OCI-LY3 (cell line): ENCODE data around the gene GRAMD4.

Experiments
- H2AFZ ChIP-seq: fragments of 200-600, 300-600 bp; shearing (Covaris generic); 2 replicates; pipeline ENCODE4 v1.6.0; 2014; ENCODE audit warnings: antibody characterized with exemption, low read depth, low read length
- H3K27ac ChIP-seq: fragments of 200-600, 300-600 bp; sonication (generic); 2 replicates; pipeline ENCODE4 v1.5.1; 2014; ENCODE audit warnings: mild to moderate bottlenecking, low read length, moderate library complexity, mixed read lengths
- H3K27me3 ChIP-seq: fragments of 200-600, 300-600 bp; sonication (generic); 2 replicates; pipeline ENCODE4 v1.6.1; 2014; ENCODE audit warnings: low read depth, low read length, mixed read lengths
- H3K36me3 ChIP-seq: fragments of 200-600, 300-600 bp; sonication (generic); replicated peaks from 2 replicates; pipeline ENCODE3; 2014; ENCODE audit warnings: low read depth, low read length, mixed read lengths
- H3K4me1 ChIP-seq: fragments of 300-600, 200-600 bp; sonication (generic); 2 replicates; pipeline ENCODE4 v1.6.1; 2014; ENCODE audit warnings: low read length, mixed read lengths
- H3K4me2 ChIP-seq: fragments of 200-600, 300-600 bp; sonication (generic); 2 replicates; pipeline ENCODE4 v1.6.1; 2014; ENCODE audit warnings: low read length, mixed read lengths
- H3K4me3 ChIP-seq: fragments of 300-600, 200-600 bp; sonication (generic); 2 replicates; pipeline ENCODE4 v1.5.1; 2014; ENCODE audit warnings: antibody characterized with exemption, mild to moderate bottlenecking, low read length, moderate library complexity
- H3K79me2 ChIP-seq: fragments of 300-600, 200-600 bp; shearing (Covaris generic); 2 replicates; pipeline ENCODE4 v1.6.1; 2014; ENCODE audit warnings: mild to moderate bottlenecking, low read length, mixed read lengths
- H3K9ac ChIP-seq: fragments of 300-600, 200-600 bp; shearing (Covaris generic); 2 replicates; pipeline ENCODE4 v1.6.0; 2014; ENCODE audit warnings: mild to moderate bottlenecking, low read length, moderate library complexity
- H3K9me3 ChIP-seq: fragments of 200-600, 300-600 bp; shearing (Covaris generic); 2 replicates; pipeline ENCODE4 v1.6.1; 2014; ENCODE audit warnings: low read length, mixed read lengths; ENCODE audit not compliant: insufficient read depth
- H4K20me1 ChIP-seq: fragments of 200-600, 300-600 bp; sonication (generic); 2 replicates; pipeline ENCODE4 v1.6.1; 2016; ENCODE audit warnings: low read length, mixed read lengths; ENCODE audit not compliant: insufficient read depth
- EZH2phosphoT487 ChIP-seq: fragments of 200-600 bp; shearing (Covaris generic); IDR thresholded peaks from 2 replicates; pipeline ENCODE4 v1.6.1; 2018; ENCODE audit warnings: antibody characterized with exemption, mixed run types, low read depth
- TF ChIP-seq, protein P1 (sequence below): fragments of 200-600, 300-600 bp; sonication (generic); IDR thresholded peaks from 2 replicates; pipeline ENCODE4 v1.5.1; 2014; ENCODE audit warnings: antibody characterized with exemption, low read length, low read depth

GRAMD4 gene

DNA sequence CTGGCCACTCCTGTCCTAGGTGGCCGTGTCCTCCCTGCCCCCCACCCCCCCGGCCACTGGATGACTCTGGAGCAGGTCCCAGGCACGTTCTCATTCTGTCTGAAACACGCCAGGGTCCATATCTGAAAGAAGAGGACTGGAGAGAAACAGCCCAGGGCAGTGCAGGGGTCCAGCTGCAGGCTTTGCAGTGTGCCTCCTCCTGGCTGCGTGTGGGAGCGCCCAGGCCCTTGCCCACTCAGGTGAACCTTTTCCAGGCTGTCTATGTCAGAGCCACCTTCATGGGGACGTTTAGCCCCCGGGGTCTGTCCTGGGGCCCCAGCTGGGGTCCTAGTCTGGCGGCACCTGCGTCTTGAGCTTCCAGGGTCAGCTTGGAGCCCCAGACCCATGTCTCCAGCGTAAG, 15.6 kb downstream of the GRAMD4 start:
- Histone ChIP-seq H3K79me2 (no peaks in the 10 kb centered on the region; the same call in 1 of the 2 replicates), H3K36me3 (peaks cover 16% of the 10 kb centered on the region)

DNA sequence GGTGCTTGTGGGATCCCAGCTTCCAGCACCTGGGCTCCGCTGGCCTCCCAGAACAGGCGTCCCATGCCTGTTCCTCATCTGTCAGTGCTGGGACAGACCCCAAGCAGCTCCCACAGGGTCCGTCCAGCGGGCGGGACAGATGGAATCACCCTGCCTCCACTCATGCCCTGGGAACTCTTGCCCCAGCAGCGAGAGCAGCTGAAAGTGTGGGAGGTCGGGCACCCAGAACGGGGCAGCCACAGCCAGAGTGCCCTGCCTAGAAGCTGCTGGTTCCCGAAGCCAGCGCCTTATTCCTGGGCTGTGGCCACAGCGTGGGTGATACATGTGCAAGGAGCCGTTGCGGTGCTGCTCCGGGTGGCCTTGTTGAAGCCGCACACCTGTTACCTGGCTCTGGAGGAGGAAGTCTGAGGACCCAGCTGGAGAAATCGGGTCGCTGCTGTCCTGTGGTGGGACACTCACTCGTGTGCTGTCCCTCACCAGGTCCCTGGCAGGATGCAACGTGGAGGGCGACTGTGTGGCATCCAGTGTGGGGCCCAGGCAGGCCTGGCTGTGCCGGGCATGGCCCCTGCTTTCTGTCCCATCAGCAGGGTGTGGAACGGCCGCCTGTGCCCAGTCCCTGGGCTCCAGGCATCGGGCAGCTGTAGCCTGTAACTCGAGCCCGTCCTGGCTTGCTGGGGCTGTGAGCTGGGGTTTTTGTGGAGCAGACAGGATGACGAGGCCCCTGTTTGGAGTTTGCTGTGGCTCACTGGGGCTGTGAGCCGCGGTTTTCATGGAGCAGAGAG, 16.2 kb downstream of the GRAMD4 start:
- Histone ChIP-seq H3K27ac (no peak overlapping the region), H3K4me3 (no peak overlapping the region), H3K9ac (no peak overlapping the region), H3K9me3 (no peaks in the 10 kb centered on the region), H2AFZ (no peak overlapping the region), H3K36me3 (peaks cover 16% of the 10 kb centered on the region), H3K4me2 (no peak overlapping the region), H3K79me2 (no peaks in the 10 kb centered on the region; the same call in 1 of the 2 replicates), H3K4me1 (no peaks in the 10 kb centered on the region), H3K27me3 (no peaks in the 10 kb centered on the region), H4K20me1 (peaks cover 76% of the 10 kb centered on the region)
- no peak for TF ChIP-seq EZH2phosphoT487
- TF ChIP-seq, protein P1, sequence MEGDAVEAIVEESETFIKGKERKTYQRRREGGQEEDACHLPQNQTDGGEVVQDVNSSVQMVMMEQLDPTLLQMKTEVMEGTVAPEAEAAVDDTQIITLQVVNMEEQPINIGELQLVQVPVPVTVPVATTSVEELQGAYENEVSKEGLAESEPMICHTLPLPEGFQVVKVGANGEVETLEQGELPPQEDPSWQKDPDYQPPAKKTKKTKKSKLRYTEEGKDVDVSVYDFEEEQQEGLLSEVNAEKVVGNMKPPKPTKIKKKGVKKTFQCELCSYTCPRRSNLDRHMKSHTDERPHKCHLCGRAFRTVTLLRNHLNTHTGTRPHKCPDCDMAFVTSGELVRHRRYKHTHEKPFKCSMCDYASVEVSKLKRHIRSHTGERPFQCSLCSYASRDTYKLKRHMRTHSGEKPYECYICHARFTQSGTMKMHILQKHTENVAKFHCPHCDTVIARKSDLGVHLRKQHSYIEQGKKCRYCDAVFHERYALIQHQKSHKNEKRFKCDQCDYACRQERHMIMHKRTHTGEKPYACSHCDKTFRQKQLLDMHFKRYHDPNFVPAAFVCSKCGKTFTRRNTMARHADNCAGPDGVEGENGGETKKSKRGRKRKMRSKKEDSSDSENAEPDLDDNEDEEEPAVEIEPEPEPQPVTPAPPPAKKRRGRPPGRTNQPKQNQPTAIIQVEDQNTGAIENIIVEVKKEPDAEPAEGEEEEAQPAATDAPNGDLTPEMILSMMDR, result no peak

More for the DNA sequence above, 15.6 kb downstream of the GRAMD4 start:
- H3K4me2 ChIP-seq, result no peak overlapping the region
- H3K9me3 ChIP-seq, result no peaks in the 10 kb centered on the region
- TF ChIP-seq, protein P1, result 0 out of 2 replicates have a peak, but pooled peaks have one; percentile 9
- TF ChIP-seq EZH2phosphoT487, result no peak
- H3K27me3 ChIP-seq, result no peaks in the 10 kb centered on the region
- no peak overlapping the region for H2AFZ ChIP-seq
- H4K20me1 ChIP-seq, result peaks cover 78% of the 10 kb centered on the region
- H3K27ac ChIP-seq, result no peak overlapping the region
- H3K9ac ChIP-seq, result no peak overlapping the region
- H3K4me1 ChIP-seq, result no peaks in the 10 kb centered on the region
- no peak overlapping the region for H3K4me3 ChIP-seq

DNA sequence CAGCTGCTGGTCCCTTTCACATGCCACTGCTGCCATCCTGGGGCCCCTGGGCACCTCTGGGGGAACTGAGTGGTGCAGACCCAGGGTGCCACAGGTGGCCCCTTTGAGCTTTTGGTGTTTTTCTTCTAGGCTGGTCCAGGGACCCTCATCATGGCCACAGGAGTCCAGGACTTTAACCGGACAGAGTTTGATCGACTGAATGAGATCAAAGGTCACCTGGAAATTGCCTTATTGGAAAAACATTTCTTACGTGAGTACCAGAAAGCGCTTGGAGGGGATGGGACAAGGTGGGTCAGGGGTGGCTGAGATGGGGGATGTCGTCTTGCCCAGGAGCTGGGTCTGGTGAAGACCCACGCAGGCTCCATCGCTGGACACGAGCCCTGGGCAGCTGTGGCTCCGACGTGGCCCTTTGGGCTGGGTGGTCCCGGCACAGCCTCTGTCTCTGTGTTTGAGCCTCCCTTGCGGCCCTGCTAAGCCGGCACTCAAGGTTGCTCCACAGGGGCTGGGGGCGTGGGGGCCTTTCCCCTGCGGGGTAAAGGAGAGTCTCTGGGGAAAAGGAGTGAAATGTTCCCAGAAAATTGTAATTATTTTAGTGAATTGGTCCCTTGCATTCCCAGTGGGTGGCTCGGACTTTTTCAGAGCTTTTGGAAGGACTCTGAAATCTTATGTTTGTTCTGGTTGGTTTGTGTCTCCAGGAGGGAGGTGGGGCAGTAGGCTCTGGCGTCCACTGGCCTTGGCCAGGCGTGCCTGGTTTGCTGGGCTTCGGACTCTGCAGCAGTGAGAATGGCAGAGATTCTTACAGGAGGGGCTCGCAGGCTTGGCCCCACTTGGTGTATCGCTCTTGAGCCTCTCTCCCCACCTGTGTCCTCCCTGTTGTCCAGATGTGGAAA, 17.8 kb downstream of the GRAMD4 start:
- no peaks in the 10 kb centered on the region for H3K9me3 ChIP-seq
- H3K36me3 ChIP-seq, result peaks cover 16% of the 10 kb centered on the region
- no peak overlapping the region for H3K9ac ChIP-seq
- no peak for TF ChIP-seq EZH2phosphoT487
- TF ChIP-seq, protein P1, result no peak
- peaks cover 79% of the 10 kb centered on the region for H4K20me1 ChIP-seq
- H3K79me2 ChIP-seq, result no peaks in the 10 kb centered on the region; the same call in 1 of the 2 replicates
- no peaks in the 10 kb centered on the region for H3K4me1 ChIP-seq
- no peak overlapping the region for H3K4me3 ChIP-seq
- no peak overlapping the region for H3K27ac ChIP-seq
- no peak overlapping the region for H2AFZ ChIP-seq
- no peak overlapping the region for H3K4me2 ChIP-seq
- no peaks in the 10 kb centered on the region for H3K27me3 ChIP-seq
